GM21515 (cell line): ENCODE measurements around the gene PODXL.
"Not testable (repeated sequence)": the region's sequence is repeated elsewhere in the genome, so short reads cannot be mapped to it uniquely, and the experiment has no call there.

Experiments
- ATAC-seq: cut with Tn5 transposase; IDR thresholded peaks from one replicate; pipeline ENCODE4 v1.9.1; 2021; ENCODE audit not compliant: unreplicated experiment

PODXL gene

DNA sequence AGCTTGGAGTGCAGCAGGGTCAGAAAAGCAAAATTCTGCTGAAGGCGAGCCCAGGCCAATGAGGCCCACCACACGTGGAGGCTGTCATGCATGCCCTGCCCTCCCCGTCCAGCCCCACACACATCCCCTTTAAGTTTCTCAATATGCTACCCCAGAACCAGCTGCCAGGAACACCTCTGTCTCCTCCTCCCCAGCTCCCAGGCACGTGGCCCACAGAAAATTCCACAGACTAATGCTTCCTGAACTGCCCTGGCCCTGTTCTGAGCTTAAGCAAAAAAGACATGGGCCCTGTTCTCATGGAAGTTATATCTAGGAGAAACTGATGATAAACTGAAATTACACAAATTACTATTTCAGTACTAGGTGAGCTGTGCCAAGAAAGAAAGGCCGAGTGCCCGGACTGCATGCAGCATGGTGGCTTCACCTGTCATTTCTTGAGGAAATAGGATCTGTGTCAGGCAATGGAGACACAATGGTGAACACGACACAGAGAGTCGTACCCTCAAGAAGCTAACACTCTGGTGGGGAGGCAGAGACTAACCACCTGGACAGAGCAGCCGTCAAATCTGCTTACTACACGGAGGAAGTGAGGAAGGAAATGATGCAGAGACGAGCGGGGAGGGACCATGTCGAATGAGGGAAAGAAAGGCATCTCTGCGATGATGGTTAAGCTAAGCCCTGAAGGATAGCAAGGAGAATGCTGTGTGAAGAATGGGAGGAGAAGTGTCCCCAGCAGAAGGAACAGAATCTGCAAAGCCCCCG, 44.5 kb downstream of the PODXL start:
- no peak for ATAC-seq

DNA sequence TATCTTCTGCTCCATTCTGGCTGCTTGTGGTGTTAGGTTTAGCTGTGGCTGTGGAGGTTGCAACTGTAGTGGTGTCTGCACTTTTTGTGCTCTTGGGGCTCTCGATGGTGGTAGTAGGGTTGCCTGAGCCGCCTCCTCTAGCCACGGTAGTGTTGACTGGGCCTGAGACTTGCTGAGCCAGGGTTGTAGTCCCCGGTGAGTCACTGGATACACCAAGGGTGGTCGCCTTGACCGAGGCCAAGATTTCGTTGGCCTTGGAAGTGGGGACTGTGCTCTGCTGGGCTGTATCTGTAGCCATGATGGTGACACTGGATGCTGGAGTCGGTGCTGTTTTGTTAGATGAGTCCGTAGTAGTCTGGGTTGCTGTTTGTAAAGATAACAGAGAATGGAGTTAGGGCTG, 45.4 kb downstream of the PODXL start:
- no peak for ATAC-seq

DNA sequence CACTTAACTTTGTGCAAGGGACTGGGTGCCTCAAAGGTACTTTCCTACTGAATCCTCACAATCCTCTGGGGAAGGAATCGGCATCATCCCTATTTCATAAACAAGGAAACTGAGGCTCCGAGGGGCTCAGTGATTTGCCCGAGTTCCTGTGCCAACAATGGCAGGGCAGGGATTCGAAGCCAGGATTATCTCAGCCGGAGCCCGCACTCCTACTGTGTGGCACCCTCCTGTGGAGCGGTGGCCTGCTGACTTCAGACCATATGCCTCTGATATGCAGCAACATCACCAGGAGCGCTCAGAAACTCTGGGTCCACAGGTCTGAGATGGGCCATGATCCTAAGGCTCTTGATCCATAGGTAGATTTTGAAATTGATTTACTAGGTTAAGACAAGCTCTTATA, 46.6 kb downstream of the PODXL start:
- ATAC-seq: no peak

DNA sequence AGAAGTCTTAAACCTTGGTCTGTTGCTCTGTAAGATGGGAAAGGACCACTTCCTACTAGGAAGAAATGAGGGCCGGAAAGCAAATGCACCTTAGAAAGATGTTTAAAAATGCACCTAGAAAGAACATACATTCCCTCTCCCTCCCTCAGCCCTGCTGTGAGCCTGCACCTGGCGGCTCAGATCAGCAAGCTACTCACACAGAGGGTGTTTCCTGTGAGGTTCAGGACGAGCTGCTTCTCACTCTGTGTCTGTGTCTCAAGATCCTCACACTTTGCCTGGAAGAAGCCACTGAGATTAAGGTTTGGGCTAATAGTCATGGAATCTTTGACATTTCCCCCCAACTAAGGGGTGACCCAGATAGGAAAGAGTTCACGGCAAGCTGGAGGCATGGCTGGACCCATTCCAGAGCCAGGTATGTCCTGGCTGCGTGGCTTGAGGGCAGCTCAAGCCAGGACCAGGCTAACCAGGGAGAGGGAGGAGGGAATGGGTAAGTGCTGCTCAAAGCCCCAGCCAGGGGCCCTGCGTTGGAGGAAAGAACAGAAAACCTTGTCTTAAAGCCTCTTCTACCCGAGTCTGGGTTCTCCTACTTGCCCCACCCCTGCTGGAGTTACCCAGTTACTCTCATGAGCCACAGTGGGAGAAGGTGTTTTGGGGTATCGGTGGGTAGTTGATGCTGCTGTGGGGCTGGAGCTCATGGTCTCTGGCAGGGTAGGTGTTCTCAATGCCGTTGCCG, 47.5 kb downstream of the PODXL start:
- no peak for ATAC-seq

- ATAC-seq: peak; percentile 77
Measured at GRCh38 chr7:131507592-131508331, 48.7 kb downstream of the PODXL start.

GRCh38 chr7:131506597-131506996, 49.8 kb downstream of the PODXL start:
- no peak for ATAC-seq

DNA sequence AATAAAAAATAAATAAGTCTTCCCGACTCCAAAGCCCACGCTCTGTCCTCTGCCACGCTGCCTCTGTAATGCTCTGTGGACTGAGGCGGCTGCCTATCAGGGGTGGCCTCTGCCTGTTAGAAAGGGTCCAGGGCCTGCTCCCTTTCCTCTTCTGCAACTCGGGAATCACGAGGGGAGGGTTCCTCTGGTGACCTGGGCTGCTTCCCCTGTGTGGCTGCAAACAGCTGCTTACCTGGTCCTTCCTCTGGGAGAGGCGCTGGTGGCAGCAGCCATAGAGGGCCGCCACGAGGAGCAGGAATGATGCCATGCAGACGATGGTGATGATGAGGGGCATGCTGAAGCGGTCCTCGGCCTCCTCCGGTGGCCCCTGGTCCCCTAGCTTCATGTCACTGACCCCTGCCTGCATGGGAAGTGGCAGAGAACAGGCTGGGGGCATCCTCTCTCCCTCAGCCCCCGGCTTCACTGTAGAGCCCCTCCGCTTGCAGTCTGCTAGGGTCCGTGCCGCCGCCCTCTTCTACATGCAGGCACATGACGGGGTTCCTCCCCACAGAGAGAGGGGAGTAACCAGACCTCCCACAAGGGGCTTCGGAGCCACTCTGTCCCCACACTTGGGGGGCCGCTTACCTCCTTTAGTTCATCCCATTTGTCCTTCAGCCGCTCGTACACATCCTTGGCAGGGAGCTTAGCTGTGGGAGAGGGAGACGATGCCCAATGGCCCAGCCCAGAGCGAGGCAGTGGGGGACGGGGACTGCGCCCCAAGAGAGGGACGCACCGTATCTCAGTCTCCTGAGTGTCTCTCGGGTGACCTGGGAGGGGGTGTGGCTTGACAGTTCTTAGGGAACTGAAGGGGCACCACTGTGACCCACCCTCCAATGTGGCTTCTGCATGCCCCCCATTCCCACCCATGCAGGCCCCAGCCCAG, 50.5 kb downstream of the PODXL start:
- ATAC-seq: no peak

DNA sequence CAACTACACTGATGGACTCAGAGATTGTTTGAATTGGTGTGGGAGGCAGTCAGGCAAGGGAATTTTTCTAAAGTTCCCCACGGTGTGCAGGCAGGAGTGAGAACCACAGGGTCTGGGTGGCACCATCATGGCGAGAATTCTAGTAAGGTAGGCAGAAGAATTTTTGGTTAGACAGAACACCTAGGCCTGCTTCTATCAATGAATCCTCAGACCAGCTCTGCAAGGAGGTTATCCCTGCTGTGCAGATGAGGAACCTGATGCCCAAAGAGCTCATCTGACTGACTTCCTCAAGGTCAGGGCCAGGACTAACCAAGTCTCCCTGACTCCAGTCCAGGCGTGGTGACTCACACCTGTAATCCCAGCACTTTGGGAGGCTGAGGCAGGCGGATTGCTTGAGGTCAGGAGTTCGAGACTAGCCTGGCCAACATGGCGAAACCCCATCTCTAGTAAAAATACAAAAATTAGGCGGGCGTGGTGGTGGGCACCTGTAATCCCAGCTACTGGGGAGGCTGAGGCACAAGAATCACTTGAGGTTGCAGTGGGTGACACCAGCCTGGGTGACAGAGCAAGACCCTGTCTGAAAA, 51.3 kb downstream of the PODXL start:
- not testable (repeated sequence) for ATAC-seq

GRCh38 chr7:131504157-131504899, 52.1 kb downstream of the PODXL start:
- no peak for ATAC-seq

GRCh38 chr7:131503639-131504038, 52.8 kb downstream of the PODXL start:
- ATAC-seq: no peak

- no peak for ATAC-seq
Measured at GRCh38 chr7:131502810-131503508, 53.5 kb downstream of the PODXL start.

DNA sequence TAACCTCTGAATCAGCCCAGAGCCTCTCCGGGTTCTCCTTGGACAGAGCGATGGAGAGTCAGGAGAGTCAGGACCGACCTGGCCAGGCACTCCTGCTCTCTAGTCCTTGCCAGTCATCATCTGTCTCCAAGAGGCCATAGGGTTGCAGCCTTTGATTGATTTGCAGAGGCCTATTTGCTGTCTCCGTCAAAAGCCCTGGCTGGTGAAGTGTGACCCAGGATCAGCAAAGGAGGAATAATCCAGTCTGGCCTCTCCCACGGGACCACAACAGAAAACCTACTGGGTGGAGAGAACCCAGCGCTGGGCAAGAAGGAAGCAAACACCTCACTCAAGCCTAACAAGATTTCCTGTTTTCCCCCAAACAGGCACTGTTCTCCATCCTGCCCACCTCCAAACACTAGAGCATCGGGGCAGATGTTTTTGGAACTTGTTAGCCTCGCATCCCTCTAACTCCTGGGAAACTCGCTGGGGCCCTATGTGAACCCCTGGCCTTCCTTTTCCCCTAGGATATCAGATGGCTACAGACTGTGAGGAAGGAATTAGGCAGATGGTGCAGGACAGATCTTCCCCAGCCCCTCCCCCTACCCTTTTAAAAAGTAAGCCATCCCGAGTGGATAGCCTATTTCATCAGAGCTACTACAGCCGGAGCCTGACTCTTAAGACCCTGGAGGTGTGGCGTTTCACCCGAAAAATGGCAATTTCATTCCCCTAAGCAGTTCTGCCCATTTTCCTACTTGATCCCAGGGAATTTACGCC, 54.3 kb downstream of the PODXL start:
- ATAC-seq: no peak

DNA sequence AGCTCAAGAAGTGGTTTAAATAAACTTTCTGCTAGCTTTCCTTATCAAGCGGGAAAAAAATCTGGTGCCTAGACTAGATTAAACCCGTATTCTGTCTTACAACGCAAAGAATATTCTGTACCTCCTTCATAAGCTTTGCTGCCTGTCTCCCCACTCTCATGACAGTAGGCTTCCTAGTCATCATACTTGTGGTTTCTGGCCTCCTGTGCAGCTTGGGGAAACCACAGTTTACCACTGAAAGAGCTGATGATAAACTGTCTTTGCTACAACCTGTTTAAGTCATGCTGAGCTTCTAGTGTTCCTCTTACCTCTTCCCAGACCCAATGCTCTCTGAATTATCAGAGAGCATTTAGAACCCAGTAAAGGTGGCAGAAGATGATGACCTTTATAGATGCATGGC, 55.0 kb downstream of the PODXL start:
- peak; percentile 73 for ATAC-seq

DNA sequence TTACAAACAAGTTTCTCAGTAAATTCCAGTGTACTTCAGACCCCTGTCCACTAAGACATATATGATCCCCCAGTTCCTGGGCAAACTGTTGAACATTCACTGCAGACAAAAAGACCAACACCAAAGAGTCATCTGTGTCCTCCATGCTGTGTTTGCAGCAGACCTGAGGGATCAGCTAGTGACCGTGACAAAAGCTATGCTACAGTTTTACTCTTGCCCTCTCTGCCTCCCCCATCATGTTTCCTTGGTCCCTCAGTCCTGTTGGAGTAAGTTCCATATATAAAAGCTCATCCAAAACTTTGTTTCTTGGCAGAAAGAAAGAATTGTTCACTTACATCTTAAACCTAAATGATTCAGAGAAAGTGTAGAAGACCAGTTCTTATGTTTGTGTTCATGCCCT, 56.1 kb downstream of the PODXL start:
- ATAC-seq: no peak

GRCh38 chr7:131499801-131500200, 56.6 kb downstream of the PODXL start:
- no peak for ATAC-seq

GRCh38 chr7:131498237-131498885, 58.1 kb downstream of the PODXL start:
- ATAC-seq: no peak

DNA sequence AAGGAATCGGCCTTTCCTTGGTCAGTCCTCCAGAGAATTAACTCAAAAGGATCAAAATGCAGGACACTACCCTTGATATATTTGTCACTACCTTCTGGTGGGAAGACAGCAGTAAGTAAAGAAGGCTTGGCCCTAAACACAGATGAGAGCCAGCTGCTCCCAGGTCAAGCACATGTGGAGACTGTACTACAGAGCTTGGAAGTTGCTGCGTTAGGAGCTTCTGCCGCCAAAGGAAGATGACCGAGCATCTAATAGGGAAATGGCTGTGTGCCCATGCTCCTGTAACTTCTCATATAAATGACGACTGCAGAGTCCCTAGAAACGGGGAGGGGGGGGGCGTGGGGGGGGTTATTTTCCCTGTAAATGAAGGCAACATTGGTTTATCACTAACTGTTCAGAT, 59.0 kb downstream of the PODXL start:
- no peak for ATAC-seq
